ENCODE results near the gene CRIP2. TPM values are rescaled to one million over a fixed set of nuclear protein-coding genes. Genes with fewer than 3 reads are reported as not detected.
A peak's percentile ranks its signal among the peaks of the same experiment; 100 is the strongest.

Gene CRIP2
- polyA plus RNA-seq, 1 donor (not counting 4 experiments of a cell fraction or from before 2014, with no cell fraction given): 4.8 TPM

DNA sequence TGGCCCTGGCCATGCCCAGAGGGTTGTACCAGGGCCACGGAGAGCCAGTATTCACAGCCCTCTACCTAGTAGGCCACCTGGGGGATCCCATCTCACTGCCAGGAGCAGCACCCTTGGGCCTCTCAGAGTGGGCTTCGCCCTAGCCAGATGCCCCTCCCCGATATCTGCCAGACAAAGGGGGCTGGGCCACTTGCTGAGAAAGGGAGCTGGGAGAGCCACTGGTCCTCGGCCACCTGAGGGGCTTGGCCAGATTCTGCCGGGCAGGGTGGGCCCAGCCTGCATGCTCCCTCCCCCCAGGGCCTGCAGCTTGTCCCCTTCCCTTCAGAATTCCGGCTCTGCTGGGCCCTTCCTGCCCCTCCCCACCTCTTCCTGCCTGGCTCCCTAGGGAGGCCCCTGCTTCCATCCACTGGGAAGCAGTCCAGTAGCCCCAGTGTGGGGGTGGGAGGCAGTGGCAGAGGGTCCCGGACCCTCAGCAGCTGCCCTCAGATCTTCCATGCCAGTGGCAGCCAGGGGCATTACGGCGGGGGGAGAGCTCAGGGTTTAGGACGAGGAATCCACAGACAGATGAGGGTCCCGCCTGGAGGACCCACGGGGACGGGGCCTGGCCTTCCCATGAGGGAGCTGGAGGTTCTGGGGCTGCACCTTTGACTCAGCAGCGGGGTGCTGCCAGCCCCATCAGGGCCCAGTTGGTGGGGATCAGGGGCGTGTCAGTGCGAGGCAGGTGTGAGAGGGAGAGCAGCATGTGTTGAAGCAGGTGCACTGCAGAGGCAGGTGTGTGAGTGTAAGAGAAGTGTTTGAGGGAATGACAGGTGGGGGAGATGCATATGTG lies 2.4 kb downstream of the CRIP2 start:
- Histone ChIP-seq H3K9ac (ENCODE audit: control insufficient read depth, extremely low read depth, insufficient read depth, low read length) (no peak overlapping the region), H3K4me3 (ENCODE audit: control insufficient read depth in 2 of 3, extremely low read depth in 1 of 3, insufficient read depth in 2 of 3, low read depth in 1 of 3, low read length in 3 of 3) (no peak overlapping the region), H4K20me1 (ENCODE audit: control insufficient read depth, extremely low read depth, insufficient read depth, low read length) (peaks cover 4% of the 10 kb centered on the region), H3K27ac (ENCODE audit: control insufficient read depth, insufficient read depth, low read length) (no peak overlapping the region), H3K79me2 (ENCODE audit: control insufficient read depth, insufficient read depth, low read length) (no peaks in the 10 kb centered on the region), H3K36me3 (ENCODE audit: control insufficient read depth in 2 of 2, extremely low read depth in 1 of 2, insufficient read depth in 2 of 2, low read length in 2 of 2) (no peaks in the 10 kb centered on the region), H3K27me3 (ENCODE audit: control insufficient read depth, extremely low read depth, insufficient read depth, low read length) (peaks cover 17% of the 10 kb centered on the region), H3K4me2 (ENCODE audit: control insufficient read depth, extremely low read depth, insufficient read depth, low read depth, low read length) (no peak overlapping the region), H3K9me1 (ENCODE audit: control insufficient read depth, extremely low read depth, insufficient read depth, low read length) (no peaks in the 10 kb centered on the region), H3K9me3 (ENCODE audit: control insufficient read depth, low read depth, low read length) (no peaks in the 10 kb centered on the region), H2AFZ (ENCODE audit: control insufficient read depth, low read length) (no peak overlapping the region), H3K4me1 (ENCODE audit: control insufficient read depth, extremely low read depth, insufficient read depth, low read length) (peaks cover 27% of the 10 kb centered on the region)
- TF ChIP-seq EZH2 (IDR thresholded peaks at IDR 0.05; ENCODE audit: low read length): no peak
- TF ChIP-seq, protein P1, sequence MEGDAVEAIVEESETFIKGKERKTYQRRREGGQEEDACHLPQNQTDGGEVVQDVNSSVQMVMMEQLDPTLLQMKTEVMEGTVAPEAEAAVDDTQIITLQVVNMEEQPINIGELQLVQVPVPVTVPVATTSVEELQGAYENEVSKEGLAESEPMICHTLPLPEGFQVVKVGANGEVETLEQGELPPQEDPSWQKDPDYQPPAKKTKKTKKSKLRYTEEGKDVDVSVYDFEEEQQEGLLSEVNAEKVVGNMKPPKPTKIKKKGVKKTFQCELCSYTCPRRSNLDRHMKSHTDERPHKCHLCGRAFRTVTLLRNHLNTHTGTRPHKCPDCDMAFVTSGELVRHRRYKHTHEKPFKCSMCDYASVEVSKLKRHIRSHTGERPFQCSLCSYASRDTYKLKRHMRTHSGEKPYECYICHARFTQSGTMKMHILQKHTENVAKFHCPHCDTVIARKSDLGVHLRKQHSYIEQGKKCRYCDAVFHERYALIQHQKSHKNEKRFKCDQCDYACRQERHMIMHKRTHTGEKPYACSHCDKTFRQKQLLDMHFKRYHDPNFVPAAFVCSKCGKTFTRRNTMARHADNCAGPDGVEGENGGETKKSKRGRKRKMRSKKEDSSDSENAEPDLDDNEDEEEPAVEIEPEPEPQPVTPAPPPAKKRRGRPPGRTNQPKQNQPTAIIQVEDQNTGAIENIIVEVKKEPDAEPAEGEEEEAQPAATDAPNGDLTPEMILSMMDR (optimal IDR thresholded peaks at IDR 0.05 in 1 of 3, IDR thresholded peaks at IDR 0.05 in 1 of 3, conservative IDR thresholded peaks at IDR 0.05 in 1 of 3; ENCODE audit: extremely low read depth in 1 of 3, insufficient read depth in 2 of 3, low read length in 3 of 3): no peak
- DNase-seq (ENCODE audit: low read depth, low spot score) (no peak), FAIRE-seq (no peak)
- dilution Hi-C loops (cut with MboI; ENCODE audit: extremely low pct_ligation_motif_present, low sequenced_read_pairs): no loop called here

GRCh38 chr14:105477660-105478397 lies 3.2 kb downstream of the CRIP2 start:
- FAIRE-seq: no peak
- Histone ChIP-seq H3K9ac (ENCODE audit: control insufficient read depth, extremely low read depth, insufficient read depth, low read length) (no peak overlapping the region), H3K27ac (ENCODE audit: control insufficient read depth, insufficient read depth, low read length) (no peak overlapping the region), H3K36me3 (ENCODE audit: control insufficient read depth in 2 of 2, extremely low read depth in 1 of 2, insufficient read depth in 2 of 2, low read length in 2 of 2) (no peaks in the 10 kb centered on the region), H3K4me3 (ENCODE audit: control insufficient read depth in 2 of 3, extremely low read depth in 1 of 3, insufficient read depth in 2 of 3, low read depth in 1 of 3, low read length in 3 of 3) (no peak overlapping the region), H4K20me1 (ENCODE audit: control insufficient read depth, extremely low read depth, insufficient read depth, low read length) (peaks cover 4% of the 10 kb centered on the region), H3K79me2 (ENCODE audit: control insufficient read depth, insufficient read depth, low read length) (no peaks in the 10 kb centered on the region), H3K27me3 (ENCODE audit: control insufficient read depth, extremely low read depth, insufficient read depth, low read length) (peaks cover 17% of the 10 kb centered on the region), H3K4me1 (ENCODE audit: control insufficient read depth, extremely low read depth, insufficient read depth, low read length) (peaks cover 35% of the 10 kb centered on the region), H3K9me1 (ENCODE audit: control insufficient read depth, extremely low read depth, insufficient read depth, low read length) (no peaks in the 10 kb centered on the region), H3K9me3 (ENCODE audit: control insufficient read depth, low read depth, low read length) (no peaks in the 10 kb centered on the region), H2AFZ (ENCODE audit: control insufficient read depth, low read length) (no peak overlapping the region), H3K4me2 (ENCODE audit: control insufficient read depth, extremely low read depth, insufficient read depth, low read depth, low read length) (no peak overlapping the region)
- peak; percentile 60 for TF ChIP-seq EZH2 (IDR thresholded peaks at IDR 0.05; ENCODE audit: low read length)
- TF ChIP-seq, protein P1 (optimal IDR thresholded peaks at IDR 0.05 in 1 of 3, IDR thresholded peaks at IDR 0.05 in 1 of 3, conservative IDR thresholded peaks at IDR 0.05 in 1 of 3; ENCODE audit: extremely low read depth in 1 of 3, insufficient read depth in 2 of 3, low read length in 3 of 3): no peak
- dilution Hi-C loops (cut with MboI; ENCODE audit: extremely low pct_ligation_motif_present, low sequenced_read_pairs): no loop called here
- DNase-seq (ENCODE audit: low read depth, low spot score): no peak

Measured in keratinocyte (primary cell).